NCI-H2196 treated with DMSO at 0.1 percent for 48 hours (cell line): Measurements from ENCODE around the gene LAMA3.
A peak's percentile ranks its signal among the peaks of the same experiment; 100 is the strongest.

Experiments used
- DNase-seq: peaks from one replicate; lab custom pipeline; 2025; ENCODE audit not compliant: unreplicated experiment; lab: John Stamatoyannopoulos, UW

The LAMA3 gene

GRCh38 chr18:23761941-23762340 lies 72.7 kb downstream of the LAMA3 start:
- DNase-seq, result no peak

- no peak for DNase-seq
Observed at GRCh38 chr18:23763343-23763742, 74.1 kb downstream of the LAMA3 start.

GRCh38 chr18:23765931-23766330 lies 76.7 kb downstream of the LAMA3 start:
- DNase-seq, result no peak

- no peak for DNase-seq
Observed at GRCh38 chr18:23772327-23773024, 83.2 kb downstream of the LAMA3 start.

GRCh38 chr18:23776306-23776705 lies 87.1 kb downstream of the LAMA3 start:
- no peak for DNase-seq

GRCh38 chr18:23778828-23779227 lies 89.6 kb downstream of the LAMA3 start:
- DNase-seq, result no peak

GRCh38 chr18:23779696-23780303 lies 90.5 kb downstream of the LAMA3 start:
- DNase-seq, result no peak

- no peak for DNase-seq
Observed at GRCh38 chr18:23784832-23785245, 95.6 kb downstream of the LAMA3 start.

GRCh38 chr18:23793051-23793450 lies 103.8 kb downstream of the LAMA3 start:
- no peak for DNase-seq

- no peak for DNase-seq
Observed at GRCh38 chr18:23793985-23794867, 105.0 kb downstream of the LAMA3 start.

- DNase-seq, result no peak
Observed at GRCh38 chr18:23798249-23798648, 109.0 kb downstream of the LAMA3 start.

- DNase-seq, result no peak
Observed at GRCh38 chr18:23798824-23799223, 109.6 kb downstream of the LAMA3 start.

GRCh38 chr18:23799540-23799939 lies 110.3 kb downstream of the LAMA3 start:
- no peak for DNase-seq

- no peak for DNase-seq
Observed at GRCh38 chr18:23800902-23801301, 111.6 kb downstream of the LAMA3 start.

- DNase-seq, result no peak
Observed at GRCh38 chr18:23802817-23803216, 113.6 kb downstream of the LAMA3 start.

- DNase-seq, result no peak
Observed at GRCh38 chr18:23803755-23804154, 114.5 kb downstream of the LAMA3 start.

- no peak for DNase-seq
Observed at GRCh38 chr18:23805898-23806297, 116.6 kb downstream of the LAMA3 start.

- DNase-seq, result no peak
Observed at GRCh38 chr18:23809415-23809814, 120.2 kb downstream of the LAMA3 start.

- no peak for DNase-seq
Observed at GRCh38 chr18:23810396-23810795, 121.1 kb downstream of the LAMA3 start.

- no peak for DNase-seq
Observed at GRCh38 chr18:23811176-23811575, 121.9 kb downstream of the LAMA3 start.

- peak; percentile 9 for DNase-seq
Observed at GRCh38 chr18:23812546-23813440, 123.5 kb downstream of the LAMA3 start.
